A549 (cell line): ENCODE data around the gene ARHGEF28.

Source experiments
- BHLHE40 ChIP-seq: IDR thresholded peaks from 2 replicates; pipeline ENCODE4 v1.6.1; 2012; ENCODE audit warnings: low read depth, low read length, inconsistent platforms
- CEBPB ChIP-seq, 2 experiments: fragments of >200 bp in 1 of 2; sonication (Bioruptor Twin) in 1 of 2; formaldehyde crosslinking in 1 of 2; IDR thresholded peaks; 2 replicates each; pipeline ENCODE4 v1.6.1; 2012 to 2016
- ESRRA ChIP-seq: fragments of 150-350 bp; IDR thresholded peaks from 2 replicates; pipeline ENCODE4 v1.6.1; 2014; ENCODE audit warnings: mild to moderate bottlenecking, low read length, borderline replicate concordance
- POLR2A ChIP-seq: IDR thresholded peaks from 2 replicates; pipeline ENCODE4 v1.6.1; 2012; ENCODE audit warnings: mild to moderate bottlenecking, low read length

DNA sequence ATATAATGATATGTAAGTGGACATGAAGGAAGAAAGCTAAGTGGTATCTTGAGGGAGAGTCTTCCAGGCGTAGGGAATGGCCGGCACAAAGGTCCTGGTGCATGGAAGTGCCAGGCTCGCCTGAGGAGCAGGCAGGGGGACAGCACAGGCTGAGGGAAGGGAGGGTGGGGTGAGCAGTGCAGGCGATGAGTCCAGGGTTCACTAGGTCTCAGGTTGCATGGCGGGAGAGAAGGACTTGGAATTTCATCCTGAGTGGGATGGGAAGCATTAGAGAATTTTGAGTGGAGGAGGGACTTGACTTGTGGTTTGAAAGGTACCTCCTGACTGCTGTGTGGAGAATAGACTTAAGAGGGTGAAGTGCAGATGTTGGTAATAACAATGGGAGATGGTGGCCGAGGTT, 268.9 kb downstream of the ARHGEF28 start:
- TF ChIP-seq ESRRA (no peak), POLR2A (no peak), CEBPB (IDR thresholded peaks at IDR 0.05) (no peak), BHLHE40 (no peak)
